IMR-90 (cell line): ENCODE results near the gene CIITA. TPM values are rescaled to one million over a fixed set of nuclear protein-coding genes. Genes with fewer than 3 reads are reported as not detected.

Experiments
- ATAC-seq: fragments of 200-7000 bp; cut with Tn5 transposase; 2 replicates; pipeline ENCODE4 v1.9.1; 2020; ENCODE audit warnings: low read depth, mild to moderate bottlenecking, moderate library complexity
- BruUV-seq: library from RNA; stranded (reverse); fragments of 400-500 nt; replicated peaks from 2 replicates; lab custom pipeline; 2021; lab: Mats Ljungman, UMichigan
- CTCF ChIA-PET: fragments of 300-600 bp; formaldehyde crosslinking; extraction: SDS; loops from one replicate; lab custom pipeline; 2021; ENCODE audit warnings: antibody characterized with exemption; lab: Yijun Ruan, JAX
- POLR2A ChIA-PET: fragments of 300-600 bp; sonication (Branson Sonifier 250); formaldehyde crosslinking; loops from one replicate; lab custom pipeline; 2022; ENCODE audit warnings: antibody characterized with exemption; ENCODE audit not compliant: unreplicated experiment; lab: Charles Lee
- DNase-seq: peaks from one replicate; pipeline ENCODE4 v3.0.0; 2013
- H2AFZ ChIP-seq: replicated peaks from 2 replicates; pipeline ENCODE3; 2013; ENCODE audit warnings: low read length, mild to moderate bottlenecking; ENCODE audit not compliant: poor library complexity
- H2AK5ac ChIP-seq: 2 replicates; pipeline ENCODE4 v1.6.1; 2013; ENCODE audit warnings: low read depth, low read length, inconsistent platforms
- H2AK9ac ChIP-seq: replicated peaks from 2 replicates; pipeline ENCODE3; 2013; ENCODE audit warnings: mild to moderate bottlenecking, low read depth, low read length, moderate library complexity; ENCODE audit not compliant: poor library complexity
- H2BK120ac ChIP-seq: 2 replicates; pipeline ENCODE4 v1.6.1; 2013; ENCODE audit warnings: low read depth, low read length, inconsistent platforms
- H2BK15ac ChIP-seq: 3 replicates; pipeline ENCODE4 v1.6.1; 2013; ENCODE audit warnings: low read depth, low read length, inconsistent platforms
- H2BK20ac ChIP-seq: 2 replicates; pipeline ENCODE4 v1.6.1; 2013; ENCODE audit warnings: low read depth, mild to moderate bottlenecking, inconsistent platforms, low read length, moderate library complexity
- H2BK5ac ChIP-seq: 2 replicates; pipeline ENCODE4 v1.6.1; 2013; ENCODE audit warnings: mild to moderate bottlenecking, low read depth, low read length, inconsistent platforms; ENCODE audit not compliant: poor library complexity, severe bottlenecking
- H3K14ac ChIP-seq: replicated peaks from 2 replicates; pipeline ENCODE4 v1.6.1; 2013; ENCODE audit warnings: low read depth, low read length, inconsistent platforms
- H3K18ac ChIP-seq: 2 replicates; pipeline ENCODE4 v1.6.1; 2013; ENCODE audit warnings: low read depth, low read length, control low read depth
- H3K23ac ChIP-seq: 2 replicates; pipeline ENCODE4 v1.6.1; 2013; ENCODE audit warnings: low read depth, low read length, inconsistent platforms
- H3K27ac ChIP-seq: 2 replicates; pipeline ENCODE4 v1.5.1; 2013; ENCODE audit warnings: mild to moderate bottlenecking, control low read depth, low read length; ENCODE audit not compliant: insufficient read depth
- H3K27me3 ChIP-seq: 2 replicates; pipeline ENCODE4 v1.6.1; 2013; ENCODE audit warnings: low read length; ENCODE audit not compliant: control insufficient read depth, insufficient read depth
- H3K36me3 ChIP-seq: 2 replicates; pipeline ENCODE4 v1.6.1; 2013; ENCODE audit warnings: low read length, mixed read lengths; ENCODE audit not compliant: control insufficient read depth, insufficient read depth
- H3K4ac ChIP-seq: 2 replicates; pipeline ENCODE4 v1.6.1; 2013; ENCODE audit warnings: low read depth, low read length, inconsistent platforms
- H3K4me1 ChIP-seq: 2 replicates; pipeline ENCODE4 v1.6.1; 2013; ENCODE audit warnings: low read length, mixed read lengths; ENCODE audit not compliant: control insufficient read depth, insufficient read depth
- H3K4me2 ChIP-seq: 2 replicates; pipeline ENCODE4 v1.6.1; 2013; ENCODE audit warnings: low read depth, mild to moderate bottlenecking, control low read depth, low read length, moderate library complexity
- H3K4me3 ChIP-seq: 2 replicates; pipeline ENCODE4 v1.5.1; 2013; ENCODE audit warnings: low read depth, mild to moderate bottlenecking, control low read depth, low read length, moderate library complexity; ENCODE audit not compliant: insufficient read depth
- H3K56ac ChIP-seq: 2 replicates; pipeline ENCODE4 v1.6.1; 2013; ENCODE audit warnings: low read length, inconsistent platforms; ENCODE audit not compliant: insufficient read depth; ENCODE audit errors: extremely low read depth
- H3K79me1 ChIP-seq, 2 experiments: 2 replicates each; pipeline ENCODE4 v1.6.1; 2013; ENCODE audit warnings: low read length in 2 of 2, inconsistent platforms in 1 of 2, low read depth in 1 of 2
- H3K9ac ChIP-seq: 2 replicates; pipeline ENCODE4 v1.6.1; 2013; ENCODE audit warnings: low read depth, low read length, control low read depth
- H3K9me1 ChIP-seq: 2 replicates; pipeline ENCODE4 v1.6.1; 2013; ENCODE audit warnings: low read length, inconsistent platforms; ENCODE audit not compliant: insufficient read depth
- H3K9me3 ChIP-seq: 2 replicates; pipeline ENCODE4 v1.6.1; 2013; ENCODE audit warnings: low read length; ENCODE audit not compliant: control insufficient read depth, insufficient read depth
- H4K20me1 ChIP-seq: 2 replicates; pipeline ENCODE4 v1.6.1; 2013; ENCODE audit warnings: low read length, inconsistent platforms; ENCODE audit not compliant: insufficient read depth
- H4K5ac ChIP-seq: 2 replicates; pipeline ENCODE4 v1.6.1; 2013; ENCODE audit warnings: mild to moderate bottlenecking, low read depth, low read length, control low read depth
- H4K8ac ChIP-seq, 2 experiments: 2 replicates each; pipeline ENCODE4 v1.6.1; 2013; ENCODE audit warnings: low read depth in 2 of 2, low read length in 2 of 2, control low read depth in 1 of 2, inconsistent platforms in 1 of 2
- H4K91ac ChIP-seq: 2 replicates; pipeline ENCODE4 v1.6.1; 2013; ENCODE audit warnings: low read depth, low read length, inconsistent platforms; ENCODE audit not compliant: insufficient read depth
- BHLHE40 ChIP-seq: fragments of 150-350 bp; IDR thresholded peaks from 2 replicates; pipeline ENCODE4 v1.6.1; 2016; ENCODE audit warnings: mild to moderate bottlenecking, low read depth, low read length
- CEBPB ChIP-seq: IDR thresholded peaks from 2 replicates; pipeline ENCODE4 v1.6.1; 2012; ENCODE audit warnings: low read depth, low read length, improper control_type of control experiment
- CHD1 ChIP-seq: IDR thresholded peaks from 2 replicates; pipeline ENCODE4 v1.6.1; 2012; ENCODE audit warnings: low read depth, low read length, improper control_type of control experiment
- FOS ChIP-seq: fragments of 150-350 bp; IDR thresholded peaks from 2 replicates; pipeline ENCODE4 v1.6.1; 2016; ENCODE audit warnings: low read depth, low read length
- MAFK ChIP-seq: IDR thresholded peaks from 2 replicates; pipeline ENCODE4 v1.6.1; 2012; ENCODE audit warnings: low read depth, low read length, improper control_type of control experiment
- MAZ ChIP-seq: IDR thresholded peaks from 2 replicates; pipeline ENCODE4 v1.6.1; 2012; ENCODE audit warnings: low read depth, mild to moderate bottlenecking, low read length, improper control_type of control experiment, moderate library complexity, borderline replicate concordance
- MXI1 ChIP-seq: IDR thresholded peaks from 2 replicates; pipeline ENCODE4 v1.6.1; 2012; ENCODE audit warnings: low read depth, mild to moderate bottlenecking, low read length, moderate library complexity, borderline replicate concordance
- NFE2L2 ChIP-seq: fragments of 150-350 bp; IDR thresholded peaks from 2 replicates; pipeline ENCODE4 v1.6.1; 2016; ENCODE audit warnings: low read depth, mild to moderate bottlenecking, low read length
- POLR2A ChIP-seq: IDR thresholded peaks from 2 replicates; pipeline ENCODE4 v1.6.1; 2012; ENCODE audit warnings: mild to moderate bottlenecking, low read depth, low read length
- RAD21 ChIP-seq: IDR thresholded peaks from 2 replicates; pipeline ENCODE4 v1.6.1; 2012; ENCODE audit warnings: low read length, improper control_type of control experiment
- RCOR1 ChIP-seq: IDR thresholded peaks from 2 replicates; pipeline ENCODE4 v1.6.1; 2012; ENCODE audit warnings: mild to moderate bottlenecking, low read length, improper control_type of control experiment; ENCODE audit not compliant: insufficient replicate concordance
- RFX5 ChIP-seq: IDR thresholded peaks from 2 replicates; pipeline ENCODE4 v1.8.0; 2012; ENCODE audit warnings: low read depth, mild to moderate bottlenecking, low read length, moderate library complexity
- SMC3 ChIP-seq: fragments of 150-350 bp; IDR thresholded peaks from 2 replicates; pipeline ENCODE4 v1.6.1; 2016; ENCODE audit warnings: low read depth, mild to moderate bottlenecking, antibody characterized with exemption, low read length, moderate library complexity
- WGBS, 2 experiments: methylation state at CpG; one replicate each; pipeline versions ENCODE4 v1.1.5 to v1.1.7; 2013; ENCODE audit warnings: missing lambda C conversion rate in 2 of 2; ENCODE audit not compliant: insufficient read length in 1 of 2; ENCODE audit errors: extremely low coverage in 2 of 2; 5-methylcytosine and 5-hydroxymethylcytosine counted together
- dilution Hi-C: fragments of 300-500 bp; cut with HindIII; formaldehyde crosslinking; loops from one replicate; pipeline ENCODE4 v1.14.3; 2018; ENCODE audit warnings: low sequenced_read_pairs; ENCODE audit not compliant: unreplicated experiment
- in situ Hi-C: fragments of 300-500 bp; cut with MboI; formaldehyde crosslinking; loops from 3 replicates; pipeline ENCODE4 v1.14.3; 2019; ENCODE audit warnings: low sequenced_read_pairs, inconsistent platforms, mixed read lengths
- intact Hi-C: fragments of 100-400 bp; cut with micrococcal nuclease; formaldehyde crosslinking; loops from 2 replicates; pipeline ENCODE4 v1.10.0; 2022
- polyA plus RNA-seq, 3 experiments: library from polyadenylated mRNA; depleted of rRNA; stranded (reverse); fragments of >200 nt; gene quantifications; 2 replicates each; pipeline ENCODE4 v1.2.3, GENCODE V29; 2012; ENCODE audit warnings: low replicate concordance in 1 of 3
- total RNA-seq: library from RNA; depleted of rRNA; stranded (reverse); fragments of >200 nt; gene quantifications from 2 replicates; pipeline ENCODE4 v1.2.3, GENCODE V29; 2012
- TF ChIP-seq, protein P1 (sequence below): fragments of 150-350 bp; IDR thresholded peaks from 2 replicates; pipeline ENCODE4 v1.6.1; 2017; ENCODE audit warnings: mild to moderate bottlenecking, antibody characterized with exemption, low read length, low read depth
- TF ChIP-seq, protein P2 (sequence below): conservative IDR thresholded peaks from 2 replicates; pipeline ENCODE4 v1.5.1; 2012; ENCODE audit warnings: mild to moderate bottlenecking, low read depth, low read length, improper control_type of control experiment
- TF ChIP-seq, protein P3 (sequence below): fragments of 150-350 bp; IDR thresholded peaks from 2 replicates; pipeline ENCODE4 v1.6.1; 2016; ENCODE audit warnings: low read depth, mild to moderate bottlenecking, low read length, moderate library complexity, borderline replicate concordance

Gene CIITA
- total and polyA plus RNA-seq, 2 of the 4 experiments (the other 2 are of a cell fraction): 0.10 TPM; not detected in 1

DNA sequence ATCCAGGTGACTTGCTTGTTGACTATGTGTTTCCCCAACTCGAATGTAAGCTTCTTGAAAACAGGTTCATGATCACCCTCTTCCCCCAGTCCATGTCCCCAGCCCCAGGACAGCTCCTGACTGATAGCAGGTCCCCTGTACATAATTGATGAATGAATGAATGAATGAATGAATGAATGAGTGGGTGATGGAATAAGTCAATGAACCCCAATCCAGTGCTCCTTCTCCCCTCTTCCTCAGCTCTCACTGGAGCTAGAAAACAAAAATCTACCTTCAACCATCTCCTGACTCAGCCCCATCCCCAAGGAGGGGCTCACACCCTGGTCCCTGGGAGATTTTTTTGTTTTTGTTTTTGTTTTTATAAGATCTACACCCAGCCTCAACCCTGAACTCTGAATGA, 42.2 kb upstream of the CIITA start:
- Histone ChIP-seq H3K4me3 (no peak overlapping the region), H2AK9ac (no peak overlapping the region), H3K9ac (no peak overlapping the region), H3K56ac (no peak overlapping the region), H2AFZ (no peak overlapping the region), H3K79me1 (no peaks in the 10 kb centered on the region), H3K9me1 (no peaks in the 10 kb centered on the region), H4K20me1 (no peaks in the 10 kb centered on the region), H3K9me3 (no peaks in the 10 kb centered on the region), H4K91ac (no peak overlapping the region), H3K4me2 (no peak overlapping the region), H4K5ac (no peak overlapping the region), H3K36me3 (no peaks in the 10 kb centered on the region), H2BK15ac (no peak overlapping the region), H3K27me3 (peaks cover 12% of the 10 kb centered on the region), H4K8ac (no peak overlapping the region), H3K14ac (no peak overlapping the region), H3K18ac (no peak overlapping the region), H2BK120ac (no peak overlapping the region), H2AK5ac (no peak overlapping the region), H2BK20ac (no peak overlapping the region), H3K4me1 (no peaks in the 10 kb centered on the region), H3K4ac (no peak overlapping the region), H3K27ac (no peak overlapping the region), H3K23ac (no peak overlapping the region), H2BK5ac (no peak overlapping the region)
- intact Hi-C loops: no loop called here
- ATAC-seq (no peak), DNase-seq (no peak)
- dilution Hi-C loops: no loop called here
- TF ChIP-seq RAD21 (no peak), CEBPB (no peak), NFE2L2 (no peak), FOS (no peak), POLR2A (no peak), CHD1 (no peak), MAFK (no peak), SMC3 (no peak), RCOR1 (no peak), MXI1 (no peak), MAZ (no peak), RFX5 (no peak), BHLHE40 (no peak)
- TF ChIP-seq, protein P1, sequence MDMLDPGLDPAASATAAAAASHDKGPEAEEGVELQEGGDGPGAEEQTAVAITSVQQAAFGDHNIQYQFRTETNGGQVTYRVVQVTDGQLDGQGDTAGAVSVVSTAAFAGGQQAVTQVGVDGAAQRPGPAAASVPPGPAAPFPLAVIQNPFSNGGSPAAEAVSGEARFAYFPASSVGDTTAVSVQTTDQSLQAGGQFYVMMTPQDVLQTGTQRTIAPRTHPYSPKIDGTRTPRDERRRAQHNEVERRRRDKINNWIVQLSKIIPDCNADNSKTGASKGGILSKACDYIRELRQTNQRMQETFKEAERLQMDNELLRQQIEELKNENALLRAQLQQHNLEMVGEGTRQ: no peak
- TF ChIP-seq, protein P2, sequence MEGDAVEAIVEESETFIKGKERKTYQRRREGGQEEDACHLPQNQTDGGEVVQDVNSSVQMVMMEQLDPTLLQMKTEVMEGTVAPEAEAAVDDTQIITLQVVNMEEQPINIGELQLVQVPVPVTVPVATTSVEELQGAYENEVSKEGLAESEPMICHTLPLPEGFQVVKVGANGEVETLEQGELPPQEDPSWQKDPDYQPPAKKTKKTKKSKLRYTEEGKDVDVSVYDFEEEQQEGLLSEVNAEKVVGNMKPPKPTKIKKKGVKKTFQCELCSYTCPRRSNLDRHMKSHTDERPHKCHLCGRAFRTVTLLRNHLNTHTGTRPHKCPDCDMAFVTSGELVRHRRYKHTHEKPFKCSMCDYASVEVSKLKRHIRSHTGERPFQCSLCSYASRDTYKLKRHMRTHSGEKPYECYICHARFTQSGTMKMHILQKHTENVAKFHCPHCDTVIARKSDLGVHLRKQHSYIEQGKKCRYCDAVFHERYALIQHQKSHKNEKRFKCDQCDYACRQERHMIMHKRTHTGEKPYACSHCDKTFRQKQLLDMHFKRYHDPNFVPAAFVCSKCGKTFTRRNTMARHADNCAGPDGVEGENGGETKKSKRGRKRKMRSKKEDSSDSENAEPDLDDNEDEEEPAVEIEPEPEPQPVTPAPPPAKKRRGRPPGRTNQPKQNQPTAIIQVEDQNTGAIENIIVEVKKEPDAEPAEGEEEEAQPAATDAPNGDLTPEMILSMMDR: no peak
- TF ChIP-seq, protein P3, sequence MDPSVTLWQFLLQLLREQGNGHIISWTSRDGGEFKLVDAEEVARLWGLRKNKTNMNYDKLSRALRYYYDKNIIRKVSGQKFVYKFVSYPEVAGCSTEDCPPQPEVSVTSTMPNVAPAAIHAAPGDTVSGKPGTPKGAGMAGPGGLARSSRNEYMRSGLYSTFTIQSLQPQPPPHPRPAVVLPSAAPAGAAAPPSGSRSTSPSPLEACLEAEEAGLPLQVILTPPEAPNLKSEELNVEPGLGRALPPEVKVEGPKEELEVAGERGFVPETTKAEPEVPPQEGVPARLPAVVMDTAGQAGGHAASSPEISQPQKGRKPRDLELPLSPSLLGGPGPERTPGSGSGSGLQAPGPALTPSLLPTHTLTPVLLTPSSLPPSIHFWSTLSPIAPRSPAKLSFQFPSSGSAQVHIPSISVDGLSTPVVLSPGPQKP: no peak
- POLR2A ChIA-PET: no interaction called here
- CTCF ChIA-PET: interaction anchor here (1.4 kb wide), 1 partner anchor 17 kb away, joined by 3 read pairs; no protein-coding TSS in a partner anchor
- in situ Hi-C loops: no loop called here
- no TSS peak for BruUV-seq
- no CpG with 5 or more reads among the region's 1 CpG for WGBS, 2 experiments
